Fibroblast of lung (primary cell): ENCODE results near the gene AFAP1. TPM values are rescaled to one million over a fixed set of nuclear protein-coding genes. Genes with fewer than 3 reads are reported as not detected.

Source experiments
- DNase-seq, 2 donors: peaks; one replicate each; pipeline versions ENCODE4 v3.0.0 to v3.0.0-alpha.2; 2010; ENCODE audit warnings: low read depth in 2 of 2
- H2AFZ ChIP-seq: 2 replicates; pipeline ENCODE4 v1.5.1; 2012; ENCODE audit warnings: low read length, control low read depth, inconsistent platforms
- H3K27ac ChIP-seq: 2 replicates; pipeline ENCODE4 v1.5.1; 2011; ENCODE audit warnings: low read length, control low read depth; ENCODE audit not compliant: insufficient read depth
- H3K27me3 ChIP-seq: 2 replicates; pipeline ENCODE4 v1.5.1; 2011; ENCODE audit warnings: mild to moderate bottlenecking, low read length; ENCODE audit not compliant: control insufficient read depth, insufficient read depth
- H3K36me3 ChIP-seq: 2 replicates; pipeline ENCODE4 v1.5.1; 2011; ENCODE audit warnings: low read length; ENCODE audit not compliant: control insufficient read depth, insufficient read depth
- H3K4me1 ChIP-seq: 2 replicates; pipeline ENCODE4 v1.5.1; 2011; ENCODE audit warnings: low read length; ENCODE audit not compliant: control insufficient read depth, insufficient read depth; ENCODE audit errors: extremely low read depth
- H3K4me2 ChIP-seq: 2 replicates; pipeline ENCODE4 v1.5.1; 2011; ENCODE audit warnings: low read length, control low read depth; ENCODE audit not compliant: insufficient read depth; ENCODE audit errors: extremely low read depth
- H3K4me3 ChIP-seq, 4 experiments: fragments of 200-600 bp in 1 of 4; sonication (generic) in 1 of 4; replicated peaks in 1 of 4; 2 replicates each; pipeline ENCODE4 v1.5.1; 2011 to 2016; ENCODE audit warnings: low read length in 4 of 4, low read depth in 3 of 4, mild to moderate bottlenecking in 3 of 4, control low read depth in 2 of 4, inconsistent platforms in 1 of 4, mixed read lengths in 1 of 4; ENCODE audit not compliant: insufficient read depth in 1 of 4; ENCODE audit errors: control extremely low read depth in 1 of 4
- H3K79me2 ChIP-seq: 2 replicates; pipeline ENCODE4 v1.5.1; 2012; ENCODE audit warnings: mild to moderate bottlenecking, low read length, inconsistent platforms; ENCODE audit not compliant: control insufficient read depth, insufficient read depth
- H3K9ac ChIP-seq: 2 replicates; pipeline ENCODE4 v1.5.1; 2011; ENCODE audit warnings: mild to moderate bottlenecking, low read length, control low read depth; ENCODE audit not compliant: insufficient read depth
- H3K9me3 ChIP-seq: 2 replicates; pipeline ENCODE4 v1.5.1; 2012; ENCODE audit warnings: low read depth, low read length; ENCODE audit not compliant: control insufficient read depth, insufficient read depth
- H4K20me1 ChIP-seq: 2 replicates; pipeline ENCODE4 v1.5.1; 2011; ENCODE audit warnings: low read length; ENCODE audit not compliant: control insufficient read depth, insufficient read depth; ENCODE audit errors: extremely low read depth
- CTCF ChIP-seq, 2 donors: IDR thresholded peaks in 1 of 2; conservative IDR thresholded peaks in 1 of 2; 1 replicate in 1 of 2; 2 replicates in 1 of 2; pipeline ENCODE4 v1.5.1; 2011 to 2012; ENCODE audit warnings: low read length in 2 of 2, control low read depth in 1 of 2, inconsistent platforms in 1 of 2, low read depth in 1 of 2, mild to moderate bottlenecking in 1 of 2
- EZH2 ChIP-seq: IDR thresholded peaks from 2 replicates; pipeline ENCODE4 v1.5.1; 2012; ENCODE audit warnings: low read length, control low read depth, mild to moderate bottlenecking; ENCODE audit errors: missing control alignments
- polyA plus RNA-seq, 2 donors: library from polyadenylated mRNA; depleted of rRNA in 1 of 2; stranded (reverse) in 1 of 2; unstranded in 1 of 2; fragments of >200 nt; gene quantifications; 2 replicates each; pipeline ENCODE4 v1.2.1, GENCODE V29; 2011 to 2012; ENCODE audit warnings: missing spikeins in 1 of 2
- total RNA-seq: library from RNA; depleted of rRNA; stranded (reverse); fragments of >200 nt; gene quantifications from 2 replicates; pipeline ENCODE4 v1.2.1, GENCODE V29; 2014

Gene AFAP1
- total and polyA plus RNA-seq, 2 donors (not counting 1 experiment from before 2014, with no cell fraction given) = 21.8 to 30.1 TPM

- DNase-seq = no peak
- no peak for TF ChIP-seq CTCF (conservative IDR thresholded peaks at IDR 0.05 in 1 of 2, IDR thresholded peaks at IDR 0.05 in 1 of 2; ENCODE audit: low read depth in 1 of 2, low read length in 2 of 2)
These were observed 205.6 kb downstream of the AFAP1 start for GRCh38 chr4:7733801-7734650.

GRCh38 chr4:7733201-7733600, 206.5 kb downstream of the AFAP1 start:
- no peaks in the 10 kb centered on the region for H3K9me3 ChIP-seq
- no peak overlapping the region for H2AFZ ChIP-seq
- no peaks in the 10 kb centered on the region for H3K79me2 ChIP-seq
- no peak overlapping the region for H3K27ac ChIP-seq
- H4K20me1 ChIP-seq = no peaks in the 10 kb centered on the region
- no peak overlapping the region for H3K4me2 ChIP-seq
- H3K36me3 ChIP-seq = no peaks in the 10 kb centered on the region
- H3K9ac ChIP-seq = no peak overlapping the region
- no peaks in the 10 kb centered on the region for H3K27me3 ChIP-seq
- H3K4me1 ChIP-seq = no peaks in the 10 kb centered on the region
- DNase-seq = no peak
- no peak for TF ChIP-seq EZH2
- TF ChIP-seq CTCF (conservative IDR thresholded peaks at IDR 0.05 in 1 of 2, IDR thresholded peaks at IDR 0.05 in 1 of 2; ENCODE audit: low read depth in 1 of 2, low read length in 2 of 2) = no peak
- no peak overlapping the region for H3K4me3 ChIP-seq

More at GRCh38 chr4:7733801-7734650, 205.6 kb downstream of the AFAP1 start:
- H2AFZ ChIP-seq = no peak overlapping the region
- no peak overlapping the region for H3K9ac ChIP-seq
- H3K27me3 ChIP-seq = no peaks in the 10 kb centered on the region
- H3K4me3 ChIP-seq = no peak overlapping the region
- no peaks in the 10 kb centered on the region for H3K36me3 ChIP-seq
- H3K79me2 ChIP-seq = no peaks in the 10 kb centered on the region
- H3K4me1 ChIP-seq = no peaks in the 10 kb centered on the region
- no peak overlapping the region for H3K27ac ChIP-seq
- no peaks in the 10 kb centered on the region for H4K20me1 ChIP-seq
- H3K4me2 ChIP-seq = no peak overlapping the region
- H3K9me3 ChIP-seq = no peaks in the 10 kb centered on the region

GRCh38 chr4:7732263-7732662, 207.4 kb downstream of the AFAP1 start:
- no peak overlapping the region for H3K9ac ChIP-seq
- no peak overlapping the region for H2AFZ ChIP-seq
- H3K4me3 ChIP-seq = no peak overlapping the region
- no peak overlapping the region for H3K27ac ChIP-seq
- no peaks in the 10 kb centered on the region for H3K4me1 ChIP-seq
- no peaks in the 10 kb centered on the region for H3K9me3 ChIP-seq
- H3K79me2 ChIP-seq = no peaks in the 10 kb centered on the region
- H3K27me3 ChIP-seq = no peaks in the 10 kb centered on the region
- H3K4me2 ChIP-seq = no peak overlapping the region
- no peaks in the 10 kb centered on the region for H3K36me3 ChIP-seq
- no peaks in the 10 kb centered on the region for H4K20me1 ChIP-seq
- DNase-seq = no peak
- TF ChIP-seq CTCF (conservative IDR thresholded peaks at IDR 0.05 in 1 of 2, IDR thresholded peaks at IDR 0.05 in 1 of 2; ENCODE audit: low read depth in 1 of 2, low read length in 2 of 2) (no peak), EZH2 (no peak)
